CD14-positive monocyte (primary cell): ENCODE results near the gene TOR4A. TPM values are rescaled to one million over a fixed set of nuclear protein-coding genes. Genes with fewer than 3 reads are reported as not detected.

Source experiments
- DNase-seq, 3 donors: peaks; one replicate each; pipeline ENCODE4 v3.0.0-alpha.2; 2011 to 2022
- H2AFZ ChIP-seq: 2 replicates; pipeline ENCODE4 v1.6.0; 2012; ENCODE audit warnings: mild to moderate bottlenecking, low read depth, low read length, inconsistent platforms; ENCODE audit not compliant: insufficient read depth, poor library complexity, severe bottlenecking
- H3K27ac ChIP-seq, 2 donors: 1 replicate in 1 of 2; 2 replicates in 1 of 2; pipeline ENCODE4 v1.5.1; 2012 to 2013; ENCODE audit warnings: low read length in 2 of 2, control low read depth in 1 of 2, inconsistent platforms in 1 of 2, low read depth in 1 of 2, mild to moderate bottlenecking in 1 of 2
- H3K27me3 ChIP-seq, 2 donors: one replicate each; pipeline versions ENCODE4 v1.6.0 to v1.6.1; 2011 to 2013; ENCODE audit warnings: low read length in 2 of 2; ENCODE audit not compliant: control insufficient read depth in 2 of 2, insufficient read depth in 2 of 2
- H3K36me3 ChIP-seq, 2 donors: replicated peaks in 1 of 2; 1 replicate in 1 of 2; 2 replicates in 1 of 2; pipeline versions ENCODE4 v1.5.1 to v1.6.1; 2012 to 2013; ENCODE audit warnings: low read length in 2 of 2, control low read depth in 1 of 2, inconsistent platforms in 1 of 2, mild to moderate bottlenecking in 1 of 2; ENCODE audit not compliant: insufficient read depth in 2 of 2, control insufficient read depth in 1 of 2
- H3K4me1 ChIP-seq, 2 donors: 1 replicate in 1 of 2; 2 replicates in 1 of 2; pipeline versions ENCODE4 v1.5.1 to v1.6.1; 2012 to 2013; ENCODE audit warnings: low read length in 2 of 2, control low read depth in 1 of 2, inconsistent platforms in 1 of 2, mild to moderate bottlenecking in 1 of 2, moderate library complexity in 1 of 2; ENCODE audit not compliant: insufficient read depth in 2 of 2, control insufficient read depth in 1 of 2
- H3K4me2 ChIP-seq: replicated peaks from 2 replicates; pipeline ENCODE3; 2012; ENCODE audit warnings: low read length, moderate library complexity, mild to moderate bottlenecking; ENCODE audit not compliant: poor library complexity, severe bottlenecking; ENCODE audit errors: extremely low read depth
- H3K4me3 ChIP-seq, 3 experiments: fragments of 200-600 bp in 1 of 3; sonication (generic) in 1 of 3; replicated peaks in 1 of 3; 1 replicate in 2 of 3; 2 replicates in 1 of 3; pipeline ENCODE4 v1.5.1; 2011 to 2013; ENCODE audit warnings: low read length in 3 of 3, mild to moderate bottlenecking in 3 of 3, control low read depth in 2 of 3, low read depth in 2 of 3, inconsistent platforms in 1 of 3, moderate library complexity in 1 of 3
- H3K79me2 ChIP-seq: 2 replicates; pipeline ENCODE4 v1.6.0; 2012; ENCODE audit warnings: mild to moderate bottlenecking, control low read depth, inconsistent platforms, low read length, moderate library complexity; ENCODE audit not compliant: insufficient read depth
- H3K9ac ChIP-seq: 2 replicates; pipeline ENCODE4 v1.6.0; 2017; ENCODE audit warnings: low read length, mild to moderate bottlenecking; ENCODE audit not compliant: insufficient read depth, poor library complexity, severe bottlenecking
- H3K9me3 ChIP-seq, 2 donors: replicated peaks in 1 of 2; 1 replicate in 1 of 2; 2 replicates in 1 of 2; pipeline versions ENCODE4 v1.5.1 to v1.6.1; 2012 to 2013; ENCODE audit warnings: low read length in 2 of 2, control low read depth in 1 of 2; ENCODE audit not compliant: control insufficient read depth in 1 of 2, insufficient read depth in 1 of 2
- H4K20me1 ChIP-seq: 2 replicates; pipeline ENCODE4 v1.6.0; 2012; ENCODE audit warnings: mild to moderate bottlenecking, low read length, control low read depth, moderate library complexity; ENCODE audit not compliant: insufficient read depth
- H3K27ac Mint-ChIP-seq, 7 donors: one replicate each; pipeline ENCODE4 v1.8.0; 2020; ENCODE audit warnings: mild to moderate bottlenecking in 7 of 7, mixed read lengths in 7 of 7, moderate library complexity in 6 of 7, inconsistent platforms in 2 of 7
- H3K27me3 Mint-ChIP-seq, 3 donors: one replicate each; pipeline ENCODE4 v1.8.0; 2021 to 2022; ENCODE audit warnings: low read depth in 3 of 3, mild to moderate bottlenecking in 3 of 3, mixed read lengths in 3 of 3, moderate library complexity in 3 of 3, inconsistent platforms in 1 of 3
- H3K36me3 Mint-ChIP-seq, 2 donors: one replicate each; pipeline ENCODE4 v1.8.0; 2020; ENCODE audit warnings: mixed read lengths in 2 of 2, inconsistent platforms in 1 of 2, mild to moderate bottlenecking in 1 of 2
- H3K4me1 Mint-ChIP-seq: one replicate; pipeline ENCODE4 v1.8.0; 2020; ENCODE audit warnings: mild to moderate bottlenecking, mixed read lengths
- H3K4me3 Mint-ChIP-seq, 2 donors: one replicate each; pipeline ENCODE4 v1.8.0; 2020; ENCODE audit warnings: mild to moderate bottlenecking in 2 of 2, mixed read lengths in 2 of 2, moderate library complexity in 1 of 2
- H3K9me3 Mint-ChIP-seq, 7 donors: one replicate each; pipeline ENCODE4 v1.8.0; 2020 to 2022; ENCODE audit warnings: mixed read lengths in 7 of 7, mild to moderate bottlenecking in 6 of 7, moderate library complexity in 6 of 7, inconsistent platforms in 2 of 7
- CTCF ChIP-seq: fragments of 200-600 bp; IDR thresholded peaks from one replicate; pipeline ENCODE4 v1.8.0; 2022; ENCODE audit warnings: antibody characterized with exemption, mild to moderate bottlenecking
- WGBS: methylation state at CpG from one replicate; pipeline ENCODE4 v1.1.5; 2013; ENCODE audit warnings: missing lambda C conversion rate; ENCODE audit not compliant: insufficient coverage; 5-methylcytosine and 5-hydroxymethylcytosine counted together
- intact Hi-C, 2 donors: fragments of 100-400 bp; cut with micrococcal nuclease; formaldehyde crosslinking; loops; one replicate each; pipeline versions ENCODE4 v1.15.0 to v1.15.1; 2023
- polyA plus RNA-seq, 3 donors: library from polyadenylated mRNA; depleted of rRNA in 1 of 3; unstranded in 2 of 3; stranded (reverse) in 1 of 3; fragments of 300-500 nt in 2 of 3; fragments of >200 nt in 1 of 3; fragmentation: Illumina TruSeq in 2 of 3; gene quantifications; 1 replicate in 2 of 3; 2 replicates in 1 of 3; pipeline ENCODE4 v1.2.3, GENCODE V29; 2012 to 2021

TOR4A gene
- polyA plus RNA-seq, 3 donors, result 13.7 to 17.6 (median 15.4) TPM

- Mint-ChIP-seq H3K27me3 (peaks cover 59 to 64% (median 62%) of the 10 kb centered on the region in 3 donors), H3K27ac (no peak overlapping the region), H3K36me3 (peaks cover 0 to 9% of the 10 kb centered on the region in 2 donors), H3K4me3 (peak overlapping the region in 1 of 2 donors; percentile 87), H3K4me1 (peaks cover 10% of the 10 kb centered on the region), H3K9me3 (peaks cover 5 to 23% (median 15%) of the 10 kb centered on the region in 7 donors)
- Histone ChIP-seq H3K27ac (no peak overlapping the region), H3K27me3 (peaks cover 25 to 56% of the 10 kb centered on the region in 2 donors), H3K4me1 (peaks cover 6 to 8% of the 10 kb centered on the region in 2 donors), H3K4me3 (no peak overlapping the region), H3K36me3 (no peaks in the 10 kb centered on the region), H2AFZ (no peak overlapping the region), H3K4me2 (no peak overlapping the region), H4K20me1 (no peaks in the 10 kb centered on the region), H3K79me2 (no peaks in the 10 kb centered on the region), H3K9ac (no peak overlapping the region), H3K9me3 (peaks cover 13 to 14% of the 10 kb centered on the region in 2 donors)
- no peak for TF ChIP-seq CTCF
- intact Hi-C loops, result loop anchor here (2.0 to 10.0 kb wide), 3 partner anchors 113 to 231 kb away; partner anchors contain the start of gene ENTPD8 (in 1 of the 2)
- peak; percentile 31 to 40 (median 37) for DNase-seq
- WGBS, result 17% methylated on average over 7 of the region's 11 CpGs
Measured at GRCh38 chr9:137294091-137294680, 16.7 kb downstream of the TOR4A start.

GRCh38 chr9:137294681-137295237, 17.2 kb downstream of the TOR4A start:
- Histone ChIP-seq H3K27me3 (peaks cover 30 to 61% of the 10 kb centered on the region in 2 donors), H3K9me3 (peaks cover 13 to 16% of the 10 kb centered on the region in 2 donors), H3K79me2 (no peaks in the 10 kb centered on the region), H4K20me1 (no peaks in the 10 kb centered on the region), H3K36me3 (no peaks in the 10 kb centered on the region), H3K4me1 (peaks cover 6 to 8% of the 10 kb centered on the region in 2 donors), H2AFZ (peak overlapping the region; percentile 56), H3K27ac (no peak overlapping the region), H3K4me2 (peak overlapping the region; percentile 69), H3K4me3 (peak overlapping the region in 1 of 3 experiments; percentile 54), H3K9ac (no peak overlapping the region)
- Mint-ChIP-seq H3K4me3 (peak overlapping the region; percentile 34 to 87), H3K9me3 (peaks cover 5 to 22% (median 15%) of the 10 kb centered on the region in 7 donors), H3K27me3 (peaks cover 63 to 66% (median 65%) of the 10 kb centered on the region in 3 donors), H3K4me1 (peaks cover 10% of the 10 kb centered on the region), H3K27ac (peak overlapping the region in 1 of 7 donors; percentile 25), H3K36me3 (peaks cover under 1 to 9% of the 10 kb centered on the region in 2 donors)
- TF ChIP-seq CTCF, result no peak
- intact Hi-C loops, result loop anchor here (2.0 to 10.0 kb wide), 3 partner anchors 112 to 230 kb away; partner anchors contain the start of gene ENTPD8 (in 1 of the 2)
- 14% methylated on average over 35 of the region's 35 CpGs for WGBS
- DNase-seq, result no peak
